Anterior cingulate cortex (tissue), 58 donors: Measurements from ENCODE around the gene CDKN2B.
"Not testable (repeated sequence)": the region's sequence is repeated elsewhere in the genome, so short reads cannot be mapped to it uniquely, and the experiment has no call there.

Experiments used
- DNase-seq, 58 donors: peaks; one replicate each; lab custom pipeline; 2025; lab: John Stamatoyannopoulos, UW

CDKN2B gene, protein sequence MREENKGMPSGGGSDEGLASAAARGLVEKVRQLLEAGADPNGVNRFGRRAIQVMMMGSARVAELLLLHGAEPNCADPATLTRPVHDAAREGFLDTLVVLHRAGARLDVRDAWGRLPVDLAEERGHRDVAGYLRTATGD

GRCh38 chr9:22008717-22009505, at the start of gene CDKN2B:
Gene CDKN2B, minus strand, starts transcription at chr9:22009305. Its CDS starts 352 bp downstream, at chr9:22008953.
- DNase-seq, result peak in 57 of 58 donors; percentile 21 to 94 (median 82)

- DNase-seq, result not testable (repeated sequence)
These were observed 48.9 kb upstream of the CDKN2B start for GRCh38 chr9:22057972-22058371.

DNA sequence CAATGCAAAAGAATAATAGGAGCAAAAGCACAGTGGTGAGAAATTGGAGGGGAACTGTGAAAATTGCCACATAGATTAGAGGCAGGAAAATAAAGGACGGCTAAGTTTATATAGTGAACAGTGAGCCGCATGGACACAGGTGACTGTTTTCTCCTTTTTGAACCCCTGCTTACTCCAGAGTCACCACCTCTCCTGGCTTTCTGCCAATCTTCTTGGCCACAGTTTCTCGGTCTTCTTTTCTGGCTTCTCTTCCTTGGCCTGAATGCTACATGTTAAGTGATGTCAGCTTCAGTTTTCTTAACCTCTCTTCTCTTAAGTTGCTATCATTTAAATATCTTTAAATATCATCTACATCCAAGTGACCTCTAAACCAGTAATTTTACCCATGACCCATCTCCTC, 47.3 kb upstream of the CDKN2B start:
- no peak for DNase-seq

DNA sequence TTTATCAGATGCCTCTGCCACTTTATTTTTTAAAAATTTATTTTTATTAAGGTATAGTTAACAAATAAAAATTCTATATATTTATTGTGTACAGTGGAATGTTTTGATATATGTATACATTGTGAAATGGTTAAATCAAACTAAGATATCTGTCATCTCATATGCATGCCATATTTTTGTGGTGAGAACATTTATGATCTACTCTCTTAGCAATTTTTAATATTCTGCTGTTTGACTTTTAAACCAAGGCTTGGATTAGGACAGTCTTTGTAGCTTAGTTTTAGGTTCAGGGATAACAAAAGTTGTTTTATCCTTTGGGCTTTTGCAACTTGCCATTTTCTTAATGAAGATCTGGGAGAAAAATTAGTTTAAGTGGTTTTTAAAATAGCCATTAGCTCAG, 46.0 kb upstream of the CDKN2B start:
- no peak for DNase-seq

- no peak for DNase-seq
These were observed 45.4 kb upstream of the CDKN2B start for GRCh38 chr9:22054529-22054928.

DNA sequence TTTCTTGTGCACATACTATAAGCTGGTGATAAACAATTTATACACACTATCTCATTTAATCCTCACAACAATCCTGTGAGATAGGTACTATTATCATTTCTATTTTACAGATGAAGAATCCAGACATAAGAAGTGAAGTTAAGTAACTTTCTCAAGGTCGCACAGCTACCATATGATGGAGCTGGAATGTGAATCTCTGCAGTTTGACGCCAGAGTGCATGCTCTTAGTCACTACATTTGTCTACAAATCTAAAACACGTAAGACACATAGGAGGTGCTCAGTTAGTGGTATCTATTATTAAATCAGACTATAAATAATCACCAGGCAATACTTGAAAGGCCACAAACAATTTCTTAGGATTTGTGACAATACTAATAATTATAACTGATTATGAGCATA, 45.0 kb upstream of the CDKN2B start:
- no peak for DNase-seq

DNA sequence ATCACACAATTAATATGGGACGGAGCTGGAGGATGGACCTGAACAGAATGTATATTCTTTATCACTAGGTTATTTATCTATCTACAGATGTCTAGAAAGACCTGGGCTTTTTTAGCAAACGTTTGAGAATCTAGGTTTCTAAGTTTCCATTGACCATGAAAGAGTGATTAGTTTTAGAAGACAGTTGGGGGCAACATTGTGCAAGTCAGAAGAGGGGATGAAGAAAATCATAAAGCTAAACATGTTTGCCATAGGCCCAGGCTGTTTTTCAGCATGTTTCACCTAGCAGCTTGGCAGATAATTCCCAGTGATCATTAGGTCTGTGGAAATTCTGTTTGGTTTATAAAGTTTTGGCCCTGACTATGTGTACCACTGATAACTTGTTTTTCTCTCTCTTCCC, 44.1 kb upstream of the CDKN2B start:
- DNase-seq, result no peak

DNA sequence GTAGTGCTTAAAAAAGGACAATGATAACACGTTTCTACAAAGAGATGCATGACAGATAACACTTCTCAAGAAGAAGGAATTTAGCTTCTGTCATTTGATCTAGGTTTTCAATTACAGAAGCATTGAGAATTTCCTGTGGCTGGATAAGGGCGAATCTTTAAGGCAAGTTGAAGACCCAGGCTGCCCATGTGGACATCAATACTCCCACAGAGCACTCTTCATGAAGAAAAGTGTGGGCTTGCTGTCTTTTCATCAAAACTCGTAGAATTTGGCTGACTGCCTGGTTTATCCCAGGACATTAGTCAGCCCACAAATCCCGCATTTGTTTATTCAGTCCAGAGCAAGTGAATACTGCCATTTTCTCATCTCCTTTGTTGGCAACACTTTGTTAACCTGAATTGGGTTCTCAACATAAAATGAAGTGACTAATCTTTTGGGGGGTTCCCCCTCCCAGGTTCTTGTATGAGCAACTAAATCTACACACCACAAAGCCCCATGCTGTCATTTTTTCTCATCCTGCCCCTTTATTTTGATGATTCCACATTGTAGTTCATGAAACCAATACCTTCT, 43.4 kb upstream of the CDKN2B start:
- DNase-seq, result peak in 15 of 58 donors; percentile 0 to 22 (median 9)

- no peak for DNase-seq
These were observed 41.8 kb upstream of the CDKN2B start for GRCh38 chr9:22050924-22051323.

- no peak for DNase-seq
These were observed 40.3 kb upstream of the CDKN2B start for GRCh38 chr9:22049411-22049810.

GRCh38 chr9:22047596-22047995, 38.5 kb upstream of the CDKN2B start:
- no peak for DNase-seq

DNA sequence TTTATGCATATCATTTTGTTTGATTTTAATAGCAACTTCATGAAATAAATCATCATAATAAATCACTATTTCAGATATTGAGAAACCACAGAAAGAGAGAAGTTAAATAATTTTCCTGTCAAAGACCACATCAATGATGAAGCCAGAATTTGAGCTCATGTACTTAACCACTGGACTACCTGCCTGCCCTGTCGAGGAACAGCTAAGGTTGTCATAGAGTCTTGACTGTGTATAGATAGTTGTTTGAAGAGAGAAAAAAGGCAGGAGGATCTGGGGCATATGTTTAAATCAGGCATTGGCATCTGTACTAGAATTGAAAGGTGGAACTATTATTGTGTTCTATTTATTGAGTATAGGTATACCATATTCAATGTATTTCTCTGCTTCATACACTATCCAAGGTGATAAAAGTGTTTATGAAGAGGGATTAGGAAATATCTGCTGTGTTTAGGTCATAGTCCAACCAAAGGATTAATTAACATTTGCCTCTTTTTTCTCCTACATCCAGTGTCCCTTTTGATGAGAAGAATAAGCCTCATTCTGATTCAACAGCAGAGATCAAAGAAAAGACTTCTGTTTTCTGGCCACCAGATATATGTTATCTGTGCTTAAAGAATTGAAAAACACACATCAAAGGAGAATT, 37.3 kb upstream of the CDKN2B start:
- DNase-seq, result no peak

DNA sequence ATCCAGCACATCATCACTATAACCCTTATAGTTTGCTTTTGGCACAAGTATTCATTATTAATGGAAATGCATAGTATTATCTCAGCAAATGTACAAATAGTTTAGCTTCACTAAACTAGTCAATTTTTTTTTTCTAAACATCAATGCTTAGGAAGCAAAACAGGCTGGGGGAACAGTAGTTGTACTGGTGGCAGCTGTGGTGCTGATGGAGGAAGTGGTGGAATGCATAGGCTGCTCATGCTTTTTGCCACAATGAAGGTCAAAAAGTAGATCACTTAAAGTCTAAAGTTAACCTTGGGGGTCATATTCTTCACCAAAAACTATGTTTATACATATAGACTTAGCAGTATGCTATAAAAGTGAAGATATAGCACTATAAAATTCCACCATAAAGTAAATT, 36.3 kb upstream of the CDKN2B start:
- DNase-seq, result no peak

DNA sequence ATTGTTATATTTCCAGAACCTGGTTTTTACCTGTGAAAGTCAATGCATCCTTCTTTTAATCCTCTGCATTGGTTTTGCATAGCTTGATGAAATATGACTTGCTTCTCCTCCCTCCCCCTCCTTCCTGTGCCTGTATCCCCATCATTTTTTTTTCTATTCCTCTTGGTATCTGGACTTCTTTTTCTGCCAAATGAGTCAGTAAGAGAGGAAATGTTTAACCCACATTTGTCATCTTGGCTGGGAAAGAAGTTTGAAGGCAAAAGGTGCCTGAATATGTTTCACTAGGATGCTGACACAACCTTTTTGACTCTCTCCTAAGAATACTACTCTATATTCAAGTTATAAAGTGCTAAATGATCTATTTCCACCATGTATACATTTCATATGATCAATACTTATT, 35.5 kb upstream of the CDKN2B start:
- no peak for DNase-seq

GRCh38 chr9:22043928-22044327, 34.8 kb upstream of the CDKN2B start:
- no peak for DNase-seq

DNA sequence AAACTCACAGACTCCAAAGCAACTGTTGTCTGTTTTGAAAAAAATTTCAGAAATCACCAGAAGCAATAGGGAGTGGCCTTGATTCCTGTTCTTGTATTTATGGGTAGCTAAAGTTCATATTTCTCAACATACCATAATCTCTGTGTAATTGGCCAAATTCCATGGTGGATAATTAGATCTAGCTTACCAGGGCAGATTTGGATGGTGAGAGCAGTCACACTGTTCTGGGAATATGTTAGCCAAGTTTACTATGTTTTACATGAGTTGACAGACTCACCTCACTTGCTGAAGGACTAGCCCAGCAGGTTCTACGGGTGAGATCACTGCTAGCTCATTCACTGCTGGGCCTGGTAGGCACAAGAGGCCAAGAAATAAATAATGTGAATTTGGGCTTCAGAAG, 32.7 kb upstream of the CDKN2B start:
- DNase-seq, result no peak

DNA sequence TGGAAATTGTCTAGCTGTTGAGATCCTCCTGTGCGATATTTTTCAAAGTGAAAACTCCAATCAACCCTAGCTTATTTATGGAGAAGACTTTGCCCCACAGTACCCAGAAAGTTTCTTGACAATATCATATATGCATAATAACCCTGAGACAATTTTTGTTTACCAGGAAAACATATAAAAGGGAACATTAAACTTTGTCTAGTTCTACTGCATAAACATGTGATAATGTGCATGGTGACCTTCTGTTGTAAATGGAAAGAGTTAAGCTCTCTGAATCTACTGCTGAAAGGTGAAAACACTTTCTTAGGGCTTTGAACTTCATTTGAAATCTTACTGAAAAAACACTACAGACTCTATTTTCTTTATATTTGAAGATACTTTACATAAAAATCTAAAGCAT, 32.2 kb upstream of the CDKN2B start:
- no peak for DNase-seq

- DNase-seq, result no peak
These were observed 31.7 kb upstream of the CDKN2B start for GRCh38 chr9:22040760-22041159.

- DNase-seq, result no peak
These were observed 30.2 kb upstream of the CDKN2B start for GRCh38 chr9:22039258-22039657.

DNA sequence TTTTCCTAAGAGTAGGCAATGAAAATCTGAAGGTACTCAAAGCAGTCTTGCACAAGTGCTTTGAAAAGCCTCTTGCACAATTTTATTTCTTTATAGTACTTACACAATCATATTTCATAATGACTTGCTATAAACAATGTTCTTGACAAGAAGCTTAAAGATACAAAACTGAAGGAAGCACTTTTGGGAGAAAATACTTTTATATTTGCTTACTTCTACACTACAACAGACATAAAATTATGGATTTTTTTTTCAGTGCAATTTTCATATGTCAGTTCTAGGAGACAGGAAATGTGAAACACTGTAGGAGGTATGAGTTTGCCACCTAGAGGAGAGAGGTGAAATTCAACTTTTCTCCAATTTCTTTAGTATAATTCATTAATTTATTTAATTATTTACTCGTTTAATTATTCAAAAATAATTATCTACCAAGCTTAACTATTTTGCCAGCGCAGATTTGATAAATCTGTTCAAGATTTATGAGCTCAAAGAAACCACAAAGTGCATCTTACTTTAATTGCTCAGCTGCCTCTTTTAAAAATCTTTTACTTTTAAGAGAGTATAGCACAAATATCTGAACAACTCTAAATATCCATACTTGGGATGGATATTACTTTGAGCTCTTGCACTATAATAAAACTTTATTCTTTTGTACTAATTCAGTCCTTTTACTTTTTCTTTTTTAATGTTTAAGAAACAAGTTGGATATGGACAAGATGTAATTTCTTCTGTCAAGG, 29.0 kb upstream of the CDKN2B start:
- DNase-seq, result no peak
